WI38 (cell line): ENCODE results near the gene PLXDC2.

Experiments used
- H3K4me3 ChIP-seq: 2 replicates; pipeline ENCODE4 v1.5.1; 2011; ENCODE audit warnings: low read depth, mild to moderate bottlenecking, control low read depth, low read length
- TF ChIP-seq, protein P1 (sequence below): IDR thresholded peaks from 2 replicates; pipeline ENCODE4 v1.5.1; 2012; ENCODE audit warnings: low read depth, mild to moderate bottlenecking, control low read depth, low read length

PLXDC2 gene

DNA sequence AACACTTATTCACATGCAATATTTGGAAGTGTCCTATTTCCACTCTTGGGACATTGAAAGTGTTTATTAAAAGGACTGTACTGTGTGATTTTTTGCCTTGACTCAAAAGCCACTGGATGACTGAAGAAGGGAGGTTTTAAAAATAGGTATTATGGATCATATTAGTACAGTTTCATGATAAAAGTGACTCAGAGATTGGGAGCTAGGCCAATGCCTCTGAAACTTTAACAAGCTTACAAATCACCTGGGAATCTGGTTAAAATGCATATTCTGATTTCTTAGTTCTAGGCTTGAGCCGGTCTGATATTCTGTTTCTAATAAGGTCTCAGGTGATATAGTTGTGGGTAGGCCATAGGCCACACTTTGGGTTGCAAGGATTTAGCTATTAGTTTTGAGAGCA, 191.2 kb downstream of the PLXDC2 start:
- no peak overlapping the region for H3K4me3 ChIP-seq
- TF ChIP-seq, protein P1, sequence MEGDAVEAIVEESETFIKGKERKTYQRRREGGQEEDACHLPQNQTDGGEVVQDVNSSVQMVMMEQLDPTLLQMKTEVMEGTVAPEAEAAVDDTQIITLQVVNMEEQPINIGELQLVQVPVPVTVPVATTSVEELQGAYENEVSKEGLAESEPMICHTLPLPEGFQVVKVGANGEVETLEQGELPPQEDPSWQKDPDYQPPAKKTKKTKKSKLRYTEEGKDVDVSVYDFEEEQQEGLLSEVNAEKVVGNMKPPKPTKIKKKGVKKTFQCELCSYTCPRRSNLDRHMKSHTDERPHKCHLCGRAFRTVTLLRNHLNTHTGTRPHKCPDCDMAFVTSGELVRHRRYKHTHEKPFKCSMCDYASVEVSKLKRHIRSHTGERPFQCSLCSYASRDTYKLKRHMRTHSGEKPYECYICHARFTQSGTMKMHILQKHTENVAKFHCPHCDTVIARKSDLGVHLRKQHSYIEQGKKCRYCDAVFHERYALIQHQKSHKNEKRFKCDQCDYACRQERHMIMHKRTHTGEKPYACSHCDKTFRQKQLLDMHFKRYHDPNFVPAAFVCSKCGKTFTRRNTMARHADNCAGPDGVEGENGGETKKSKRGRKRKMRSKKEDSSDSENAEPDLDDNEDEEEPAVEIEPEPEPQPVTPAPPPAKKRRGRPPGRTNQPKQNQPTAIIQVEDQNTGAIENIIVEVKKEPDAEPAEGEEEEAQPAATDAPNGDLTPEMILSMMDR = no peak

DNA sequence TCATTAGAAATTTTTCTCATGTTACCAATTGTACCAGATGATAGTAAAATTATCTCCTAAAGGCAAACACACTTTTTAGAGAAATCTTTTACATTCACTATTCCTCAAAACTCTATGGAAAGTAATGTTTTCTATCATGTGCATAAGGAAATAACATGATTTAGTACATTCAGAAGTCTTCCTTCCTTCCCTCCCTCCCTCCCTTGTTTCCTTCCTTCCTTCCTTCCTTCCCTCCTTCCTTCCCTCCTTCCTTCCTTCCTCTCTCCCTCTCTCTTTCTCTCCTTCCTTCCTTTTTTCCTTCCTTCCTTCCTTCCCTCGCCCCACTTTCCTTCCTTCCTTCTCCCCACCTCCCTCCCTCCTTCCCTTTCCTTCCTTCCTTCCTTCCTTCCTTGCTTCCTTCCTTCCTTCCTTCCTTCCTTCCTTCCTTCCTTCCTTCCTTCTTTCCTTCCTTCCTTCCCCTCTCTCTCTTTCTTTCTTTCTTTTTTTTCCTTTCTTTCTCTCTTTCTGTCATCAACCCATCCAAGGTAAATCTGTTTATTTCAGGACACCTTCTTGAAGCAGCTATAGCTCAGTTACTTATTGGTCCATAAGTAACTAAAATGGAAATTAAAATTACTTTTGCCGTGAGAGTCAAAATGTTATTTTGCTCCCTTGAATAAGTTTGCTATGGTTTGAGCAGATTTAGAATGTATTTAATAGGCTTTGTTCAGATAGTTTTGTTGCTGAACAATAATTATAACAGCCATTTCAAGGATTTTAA, 197.9 kb downstream of the PLXDC2 start:
- H3K4me3 ChIP-seq = no peak overlapping the region
- TF ChIP-seq, protein P1 = no peak

DNA sequence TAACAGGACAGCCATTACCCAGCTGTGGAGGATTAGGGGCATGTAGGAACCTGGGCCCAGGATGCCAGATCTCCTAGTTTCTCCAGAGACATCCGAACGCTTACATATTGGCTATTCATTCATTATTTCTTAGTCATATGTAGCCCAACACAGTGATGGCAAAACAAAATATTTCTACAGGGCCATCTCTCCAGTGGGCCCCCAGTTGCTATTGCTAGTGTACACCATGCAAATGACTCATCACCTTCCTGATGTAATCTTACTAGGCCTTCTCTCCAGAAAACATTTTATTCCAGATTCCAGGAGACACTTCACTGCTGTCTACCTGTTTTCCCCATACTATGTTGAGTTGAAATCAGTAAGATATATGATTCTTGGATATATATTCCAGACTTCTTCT, 201.7 kb downstream of the PLXDC2 start:
- TF ChIP-seq, protein P1 = no peak
- H3K4me3 ChIP-seq = no peak overlapping the region

DNA sequence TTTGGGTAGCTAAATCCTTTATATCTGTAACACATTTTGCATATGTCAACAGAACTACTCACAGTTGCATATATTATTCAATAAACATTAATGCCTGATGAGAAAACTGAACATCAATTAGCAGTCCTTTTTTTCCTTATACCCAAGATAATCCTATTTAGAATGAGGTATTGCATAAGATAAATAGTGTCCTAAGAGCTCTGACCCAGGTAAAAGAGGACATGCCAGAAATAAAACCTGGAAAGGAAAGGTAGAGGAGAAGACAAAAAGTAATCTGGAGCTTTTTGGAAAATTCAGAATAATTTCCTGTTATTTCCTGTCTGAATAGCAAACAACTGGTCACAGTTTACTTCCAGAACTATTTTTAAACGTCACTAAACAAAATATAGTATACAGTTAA, 204.4 kb downstream of the PLXDC2 start:
- TF ChIP-seq, protein P1 = no peak
- H3K4me3 ChIP-seq = no peak overlapping the region

DNA sequence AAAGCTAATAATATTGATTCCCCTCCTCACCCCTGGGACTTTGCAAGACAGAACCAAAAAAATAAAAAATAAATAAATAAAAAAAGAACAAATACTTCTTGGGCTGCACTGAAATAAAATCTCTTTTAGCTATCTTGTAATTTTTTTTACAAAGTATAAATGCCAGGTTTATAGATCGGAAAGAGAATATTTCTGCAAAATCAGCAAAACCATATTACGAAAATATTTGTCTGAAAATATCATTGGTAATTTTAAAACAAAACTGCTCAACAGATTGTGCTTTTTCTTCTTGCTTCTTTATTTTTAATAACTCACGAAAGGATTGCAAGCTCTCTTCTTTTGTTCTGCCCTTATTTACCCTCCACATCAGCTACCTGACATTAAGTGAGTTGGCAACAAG, 213.3 kb downstream of the PLXDC2 start:
- TF ChIP-seq, protein P1 = no peak
- no peak overlapping the region for H3K4me3 ChIP-seq

DNA sequence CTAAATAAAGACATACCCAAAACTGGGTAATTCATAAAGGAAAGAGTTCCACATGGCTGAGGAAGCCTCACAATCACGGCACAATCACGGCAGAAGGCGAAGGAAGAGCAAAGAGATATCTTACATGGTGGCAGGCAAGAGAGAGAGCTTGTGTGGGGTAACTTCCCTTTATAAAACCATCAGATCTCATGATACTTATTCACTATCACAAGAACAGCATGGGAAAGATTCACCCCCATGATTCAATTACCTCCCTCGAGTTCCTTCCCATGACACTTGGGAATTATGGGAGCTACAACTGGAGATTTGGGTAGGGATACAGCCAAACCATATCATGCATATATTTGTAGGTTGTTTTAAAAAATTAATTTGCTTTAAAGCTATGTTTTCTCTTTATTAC, 217.2 kb downstream of the PLXDC2 start:
- H3K4me3 ChIP-seq = no peak overlapping the region
- TF ChIP-seq, protein P1 = no peak

DNA sequence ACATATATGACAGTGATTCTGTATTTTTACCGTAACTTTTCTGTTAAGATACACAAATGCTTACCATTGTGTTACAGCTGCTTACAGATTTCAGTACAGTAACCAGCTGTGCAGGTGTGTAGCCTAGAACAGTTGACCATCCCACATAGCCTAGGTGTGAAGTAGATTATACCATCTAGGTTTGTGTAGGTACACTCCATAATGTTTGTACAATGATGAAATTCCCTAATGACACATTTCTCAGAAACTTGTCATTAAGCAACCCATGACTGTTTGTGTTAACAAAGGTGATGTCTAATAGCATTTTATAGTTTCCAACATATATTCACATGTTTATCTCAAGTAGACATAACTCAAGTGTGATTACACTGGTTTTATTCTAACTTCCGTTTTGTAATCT, 218.5 kb downstream of the PLXDC2 start:
- TF ChIP-seq, protein P1 = no peak
- no peak overlapping the region for H3K4me3 ChIP-seq
